Osteocyte (in vitro differentiated cells): Measurements from ENCODE around the gene GFM1. TPM values are rescaled to one million over a fixed set of nuclear protein-coding genes. Genes with fewer than 3 reads are reported as not detected.

Source experiments
- DNase-seq: peaks from one replicate; pipeline ENCODE4 v3.0.0; 2021; ENCODE audit warnings: mixed read lengths; ENCODE audit not compliant: unreplicated experiment; ENCODE audit errors: extremely low spot score
- H3K27ac Mint-ChIP-seq: one replicate; pipeline ENCODE4 v1.8.0; 2021; ENCODE audit warnings: mild to moderate bottlenecking, mixed read lengths; ENCODE audit not compliant: unreplicated experiment
- H3K27me3 Mint-ChIP-seq: one replicate; pipeline ENCODE4 v1.8.0; 2021; ENCODE audit warnings: mixed read lengths; ENCODE audit not compliant: unreplicated experiment
- H3K36me3 Mint-ChIP-seq: one replicate; pipeline ENCODE4 v1.8.0; 2021; ENCODE audit warnings: mixed read lengths; ENCODE audit not compliant: unreplicated experiment
- H3K4me1 Mint-ChIP-seq: one replicate; pipeline ENCODE4 v1.8.0; 2021; ENCODE audit warnings: mixed read lengths; ENCODE audit not compliant: unreplicated experiment
- H3K4me3 Mint-ChIP-seq: one replicate; pipeline ENCODE4 v1.8.0; 2021; ENCODE audit warnings: mild to moderate bottlenecking, moderate library complexity, mixed read lengths; ENCODE audit not compliant: unreplicated experiment
- H3K9me3 Mint-ChIP-seq: one replicate; pipeline ENCODE4 v1.8.0; 2021; ENCODE audit warnings: mixed read lengths; ENCODE audit not compliant: unreplicated experiment
- total RNA-seq: library from RNA; stranded (reverse); gene quantifications from 2 replicates; pipeline ENCODE4 v1.2.1, GENCODE V29; 2021
- TF ChIP-seq, protein P1 (sequence below): fragments of 200-600 bp; sonication (generic); IDR thresholded peaks from 2 replicates; pipeline ENCODE4 v1.5.0; 2021; ENCODE audit warnings: antibody characterized with exemption, mild to moderate bottlenecking, moderate library complexity

The GFM1 gene
- total RNA-seq, 1 donor from 2014 or later = 38.0 TPM

- Mint-ChIP-seq H3K4me1 (peaks cover 20% of the 10 kb centered on the region), H3K27me3 (no peaks in the 10 kb centered on the region), H3K27ac (peak within 1 kb of the TSS; percentile 93), H3K36me3 (peaks cover 14% of the 10 kb centered on the region), H3K4me3 (peak within 1 kb of the TSS; percentile 88), H3K9me3 (no peaks in the 10 kb centered on the region)
- peak; percentile 89 for DNase-seq
- TF ChIP-seq, protein P1, sequence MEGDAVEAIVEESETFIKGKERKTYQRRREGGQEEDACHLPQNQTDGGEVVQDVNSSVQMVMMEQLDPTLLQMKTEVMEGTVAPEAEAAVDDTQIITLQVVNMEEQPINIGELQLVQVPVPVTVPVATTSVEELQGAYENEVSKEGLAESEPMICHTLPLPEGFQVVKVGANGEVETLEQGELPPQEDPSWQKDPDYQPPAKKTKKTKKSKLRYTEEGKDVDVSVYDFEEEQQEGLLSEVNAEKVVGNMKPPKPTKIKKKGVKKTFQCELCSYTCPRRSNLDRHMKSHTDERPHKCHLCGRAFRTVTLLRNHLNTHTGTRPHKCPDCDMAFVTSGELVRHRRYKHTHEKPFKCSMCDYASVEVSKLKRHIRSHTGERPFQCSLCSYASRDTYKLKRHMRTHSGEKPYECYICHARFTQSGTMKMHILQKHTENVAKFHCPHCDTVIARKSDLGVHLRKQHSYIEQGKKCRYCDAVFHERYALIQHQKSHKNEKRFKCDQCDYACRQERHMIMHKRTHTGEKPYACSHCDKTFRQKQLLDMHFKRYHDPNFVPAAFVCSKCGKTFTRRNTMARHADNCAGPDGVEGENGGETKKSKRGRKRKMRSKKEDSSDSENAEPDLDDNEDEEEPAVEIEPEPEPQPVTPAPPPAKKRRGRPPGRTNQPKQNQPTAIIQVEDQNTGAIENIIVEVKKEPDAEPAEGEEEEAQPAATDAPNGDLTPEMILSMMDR = peak; percentile 80
These were observed 28.2 kb downstream of the GFM1 start, which contains the start of gene LXN for GRCh38 chr3:158672215-158673176. Gene LXN, minus strand, starts transcription at chr3:158672648. Its CDS starts 170 bp downstream, at chr3:158672478.

DNA sequence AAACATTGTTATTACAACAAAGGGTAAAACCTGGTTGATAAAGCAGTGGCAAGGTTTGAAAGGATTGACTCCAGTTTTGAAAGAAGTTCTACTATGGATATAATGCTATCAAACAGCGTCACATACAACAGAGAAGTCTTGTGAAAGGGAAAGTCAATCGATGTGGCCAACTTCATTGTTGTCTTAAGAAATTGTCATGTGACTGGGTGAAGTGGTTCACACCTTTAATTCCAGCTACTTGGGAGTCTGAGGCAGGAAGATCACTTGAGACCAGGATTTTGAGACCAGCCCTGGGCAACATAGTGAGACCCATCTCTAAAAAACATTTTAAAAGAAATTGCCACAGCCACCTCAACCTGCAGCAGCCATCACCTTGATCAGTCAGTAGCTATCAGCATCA lies 34.4 kb downstream of the GFM1 start:
- Mint-ChIP-seq H3K27ac (no peak overlapping the region), H3K9me3 (no peaks in the 10 kb centered on the region), H3K36me3 (peaks cover 19% of the 10 kb centered on the region), H3K4me3 (no peak overlapping the region), H3K27me3 (no peaks in the 10 kb centered on the region), H3K4me1 (no peaks in the 10 kb centered on the region)
- DNase-seq = no peak
- TF ChIP-seq, protein P1 = no peak

DNA sequence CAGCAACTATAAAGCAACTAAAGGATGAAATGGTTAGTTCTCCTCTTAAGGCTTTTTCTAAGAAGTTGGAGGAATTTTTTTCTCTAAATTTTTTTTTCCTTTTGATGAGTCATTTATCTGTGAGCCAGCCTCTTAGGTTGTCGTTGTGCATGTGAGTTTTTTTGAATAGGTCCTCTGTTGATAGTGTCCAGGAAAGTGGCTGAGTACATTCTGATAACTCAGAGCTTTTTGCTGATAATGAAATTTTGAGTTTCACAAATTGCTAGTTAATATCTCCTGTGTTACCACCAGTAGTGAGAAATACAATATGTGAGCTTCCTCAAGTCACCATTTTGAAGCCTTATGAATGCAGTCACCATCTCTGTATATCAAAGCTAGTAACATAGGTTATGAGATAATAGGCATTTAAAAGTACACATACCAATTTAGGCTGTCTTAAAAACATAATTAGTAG lies 35.2 kb downstream of the GFM1 start:
- Mint-ChIP-seq H3K9me3 (no peaks in the 10 kb centered on the region), H3K4me1 (no peaks in the 10 kb centered on the region), H3K27me3 (no peaks in the 10 kb centered on the region), H3K27ac (no peak overlapping the region), H3K4me3 (no peak overlapping the region), H3K36me3 (peaks cover 22% of the 10 kb centered on the region)
- TF ChIP-seq, protein P1 = no peak
- DNase-seq = no peak

- TF ChIP-seq, protein P1 = no peak
- H3K27ac Mint-ChIP-seq = no peak overlapping the region
- H3K4me3 Mint-ChIP-seq = no peak overlapping the region
- no peaks in the 10 kb centered on the region for H3K4me1 Mint-ChIP-seq
- no peak for DNase-seq
- no peaks in the 10 kb centered on the region for H3K9me3 Mint-ChIP-seq
- H3K36me3 Mint-ChIP-seq = peaks cover 24% of the 10 kb centered on the region
- no peaks in the 10 kb centered on the region for H3K27me3 Mint-ChIP-seq
These were observed 36.5 kb downstream of the GFM1 start for GRCh38 chr3:158680861-158681260.

DNA sequence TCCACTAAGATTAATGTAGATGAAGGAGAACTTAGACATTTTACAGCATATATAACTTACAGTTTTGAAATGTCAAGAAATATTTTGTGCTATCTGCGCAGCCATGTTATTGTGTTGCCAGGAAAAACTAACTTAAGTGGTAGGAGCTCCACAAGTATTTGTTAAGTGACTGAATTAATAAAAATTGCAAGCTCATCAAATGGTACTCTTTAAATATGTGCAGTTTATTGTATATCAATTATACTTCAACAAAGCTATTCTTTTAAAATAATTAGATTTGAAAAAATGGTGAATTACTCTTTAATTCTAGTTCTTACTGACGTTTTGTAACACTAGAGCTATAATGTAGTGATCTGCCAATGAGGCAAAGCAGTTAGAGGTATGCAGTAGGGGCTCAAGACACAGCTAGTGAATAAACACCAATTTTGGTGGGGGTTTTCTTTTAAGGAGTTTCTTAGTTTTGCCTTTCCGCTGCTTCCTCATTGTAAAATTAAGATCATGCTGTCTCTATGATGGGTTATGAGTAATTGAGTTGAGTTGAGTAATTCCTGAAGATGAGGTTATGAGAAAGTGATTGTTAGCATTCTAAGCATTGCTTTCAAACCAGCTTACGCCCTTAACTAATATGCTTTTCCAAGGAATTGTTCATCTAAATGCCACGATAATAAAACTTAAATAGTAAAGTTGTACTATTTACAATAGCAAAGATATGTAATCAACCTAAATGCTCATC lies 39.1 kb downstream of the GFM1 start:
- TF ChIP-seq, protein P1 = no peak
- no peak for DNase-seq
- H3K27ac Mint-ChIP-seq = no peak overlapping the region

More for the DNA sequence above, 39.1 kb downstream of the GFM1 start:
- H3K27me3 Mint-ChIP-seq = no peaks in the 10 kb centered on the region
- no peaks in the 10 kb centered on the region for H3K4me1 Mint-ChIP-seq
- no peaks in the 10 kb centered on the region for H3K9me3 Mint-ChIP-seq
- H3K4me3 Mint-ChIP-seq = no peak overlapping the region
- H3K36me3 Mint-ChIP-seq = peaks cover 17% of the 10 kb centered on the region
